SU-DHL-6 (cell line): ENCODE measurements around the gene FBXW8.

ENCODE experiments used
- H2AFZ ChIP-seq: fragments of 200-600 bp; sonication (generic); 2 replicates; pipeline ENCODE4 v1.6.1; 2014; ENCODE audit warnings: low read depth, mild to moderate bottlenecking, moderate library complexity, mixed read lengths, antibody characterized with exemption, low read length; ENCODE audit not compliant: severe bottlenecking
- H3F3A ChIP-seq: fragments of 200-600 bp; shearing (Covaris generic); 2 replicates; pipeline ENCODE4 v1.6.0; 2016; ENCODE audit warnings: antibody characterized with exemption, mild to moderate bottlenecking; ENCODE audit not compliant: insufficient read depth
- H3K27ac ChIP-seq: fragments of 200-600 bp; sonication (generic); 2 replicates; pipeline ENCODE4 v1.5.1; 2016; ENCODE audit warnings: low read depth, mild to moderate bottlenecking, low read length, moderate library complexity, mixed read lengths
- H3K27me3 ChIP-seq: fragments of 200-600 bp; sonication (generic), shearing (Covaris generic); 2 replicates; pipeline ENCODE4 v1.6.0; 2014; ENCODE audit warnings: mild to moderate bottlenecking, low read length
- H3K36me3 ChIP-seq: fragments of 200-600 bp; sonication (generic); 2 replicates; pipeline ENCODE4 v1.6.1; 2014; ENCODE audit warnings: mild to moderate bottlenecking, low read length, mixed read lengths
- H3K4me2 ChIP-seq: fragments of 300-600, 200-600 bp; shearing (Covaris generic), sonication (generic); 2 replicates; pipeline ENCODE4 v1.6.0; 2014; ENCODE audit warnings: low read length, low read depth, mild to moderate bottlenecking; ENCODE audit not compliant: poor library complexity, severe bottlenecking
- H3K4me3 ChIP-seq: fragments of 200-600 bp; sonication (generic); 2 replicates; pipeline ENCODE4 v1.5.1; 2014; ENCODE audit warnings: antibody characterized with exemption, low read length, mild to moderate bottlenecking, mixed read lengths; ENCODE audit not compliant: insufficient read depth, poor library complexity, severe bottlenecking
- H3K79me2 ChIP-seq: fragments of 200-600 bp; sonication (generic); 2 replicates; pipeline ENCODE4 v1.6.1; 2014; ENCODE audit warnings: mild to moderate bottlenecking, low read length, moderate library complexity; ENCODE audit not compliant: insufficient read depth
- H3K9ac ChIP-seq: fragments of 200-600 bp; sonication (generic); 2 replicates; pipeline ENCODE4 v1.7.0; 2014; ENCODE audit warnings: mild to moderate bottlenecking, low read length
- H3K9me2 ChIP-seq: fragments of 200-600 bp; sonication (generic); replicated peaks from 2 replicates; pipeline ENCODE4 v1.6.1; 2014; ENCODE audit warnings: low read length; ENCODE audit not compliant: insufficient read depth
- H3K9me3 ChIP-seq: fragments of 200-600 bp; sonication (generic); 2 replicates; pipeline ENCODE4 v1.6.1; 2014; ENCODE audit warnings: low read length, mixed read lengths; ENCODE audit not compliant: insufficient read depth
- H4K20me1 ChIP-seq: fragments of 200-600 bp; sonication (generic); 2 replicates; pipeline ENCODE4 v1.6.1; 2014; ENCODE audit warnings: low read depth, mild to moderate bottlenecking, antibody characterized with exemption, low read length, moderate library complexity, mixed read lengths
- CTCF ChIP-seq: fragments of 200-600 bp; sonication (generic); IDR thresholded peaks from one replicate; pipeline ENCODE4 v1.5.1; 2017; ENCODE audit warnings: antibody characterized with exemption, mild to moderate bottlenecking, low read length, moderate library complexity; ENCODE audit not compliant: insufficient read depth, poor library complexity, severe bottlenecking
- EZH2phosphoT487 ChIP-seq: fragments of 200-600 bp; sonication (generic), shearing (Covaris generic); conservative IDR thresholded peaks from 2 replicates; pipeline ENCODE4 v1.6.1; 2018; ENCODE audit warnings: mild to moderate bottlenecking, antibody characterized with exemption, low read length, moderate library complexity, mixed read lengths

FBXW8 gene

GRCh38 chr12:117042171-117042842 is 131.6 kb downstream of the FBXW8 start:
- Histone ChIP-seq H3K4me2 (no peak overlapping the region), H3K9me3 (no peaks in the 10 kb centered on the region), H4K20me1 (no peaks in the 10 kb centered on the region), H3K36me3 (no peaks in the 10 kb centered on the region), H3K9me2 (no peaks in the 10 kb centered on the region), H3K27ac (no peak overlapping the region), H3K27me3 (no peaks in the 10 kb centered on the region), H2AFZ (no peak overlapping the region), H3K9ac (no peak overlapping the region), H3K4me3 (no peak overlapping the region), H3K79me2 (no peaks in the 10 kb centered on the region), H3F3A (no peaks in the 10 kb centered on the region)
- no peak for TF ChIP-seq CTCF
- no peak for TF ChIP-seq EZH2phosphoT487

- Histone ChIP-seq H3K79me2 (no peaks in the 10 kb centered on the region), H4K20me1 (no peaks in the 10 kb centered on the region), H3K27me3 (no peaks in the 10 kb centered on the region), H3K4me3 (no peak overlapping the region), H3K4me2 (no peak overlapping the region), H3F3A (no peaks in the 10 kb centered on the region), H3K36me3 (no peaks in the 10 kb centered on the region), H3K9me3 (no peaks in the 10 kb centered on the region), H3K27ac (no peak overlapping the region), H2AFZ (no peak overlapping the region), H3K9me2 (no peaks in the 10 kb centered on the region), H3K9ac (no peak overlapping the region)
- TF ChIP-seq EZH2phosphoT487: no peak
Observed at GRCh38 chr12:117042862-117043261, 132.1 kb downstream of the FBXW8 start.

- Histone ChIP-seq H4K20me1 (no peaks in the 10 kb centered on the region), H3K9me2 (no peaks in the 10 kb centered on the region), H2AFZ (no peak overlapping the region), H3K4me2 (no peak overlapping the region), H3K27me3 (no peaks in the 10 kb centered on the region), H3K9me3 (no peaks in the 10 kb centered on the region), H3F3A (no peaks in the 10 kb centered on the region), H3K4me3 (no peak overlapping the region), H3K79me2 (no peaks in the 10 kb centered on the region), H3K36me3 (no peaks in the 10 kb centered on the region), H3K27ac (no peak overlapping the region), H3K9ac (no peak overlapping the region)
- no peak for TF ChIP-seq CTCF
- TF ChIP-seq EZH2phosphoT487: no peak
Observed at GRCh38 chr12:117044311-117044710, 133.6 kb downstream of the FBXW8 start.

- TF ChIP-seq CTCF: no peak
- no peak for TF ChIP-seq EZH2phosphoT487
Observed at GRCh38 chr12:117044790-117045159, 134.0 kb downstream of the FBXW8 start.

More at GRCh38 chr12:117044790-117045159, 134.0 kb downstream of the FBXW8 start:
- H3K9me3 ChIP-seq: no peaks in the 10 kb centered on the region
- H4K20me1 ChIP-seq: no peaks in the 10 kb centered on the region
- H3K27me3 ChIP-seq: no peaks in the 10 kb centered on the region
- H3K9ac ChIP-seq: no peak overlapping the region
- H3K4me3 ChIP-seq: no peak overlapping the region
- no peak overlapping the region for H2AFZ ChIP-seq
- H3K9me2 ChIP-seq: no peaks in the 10 kb centered on the region
- no peaks in the 10 kb centered on the region for H3K36me3 ChIP-seq
- H3F3A ChIP-seq: no peaks in the 10 kb centered on the region
- no peak overlapping the region for H3K4me2 ChIP-seq
- no peak overlapping the region for H3K27ac ChIP-seq
- no peaks in the 10 kb centered on the region for H3K79me2 ChIP-seq
